ENCODE measurements around the gene NCR3LG1.

Gene NCR3LG1, protein sequence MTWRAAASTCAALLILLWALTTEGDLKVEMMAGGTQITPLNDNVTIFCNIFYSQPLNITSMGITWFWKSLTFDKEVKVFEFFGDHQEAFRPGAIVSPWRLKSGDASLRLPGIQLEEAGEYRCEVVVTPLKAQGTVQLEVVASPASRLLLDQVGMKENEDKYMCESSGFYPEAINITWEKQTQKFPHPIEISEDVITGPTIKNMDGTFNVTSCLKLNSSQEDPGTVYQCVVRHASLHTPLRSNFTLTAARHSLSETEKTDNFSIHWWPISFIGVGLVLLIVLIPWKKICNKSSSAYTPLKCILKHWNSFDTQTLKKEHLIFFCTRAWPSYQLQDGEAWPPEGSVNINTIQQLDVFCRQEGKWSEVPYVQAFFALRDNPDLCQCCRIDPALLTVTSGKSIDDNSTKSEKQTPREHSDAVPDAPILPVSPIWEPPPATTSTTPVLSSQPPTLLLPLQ

GRCh38 chr11:17351510-17352176, at the start of gene NCR3LG1:
Gene NCR3LG1 (plus strand): TSS chr11:17351800. CDS start chr11:17351970, 170 bp downstream.
- peak; percentile 28 to 33 for DNase-seq (ENCODE audit: low read depth in 2 of 2)

- DNase-seq (ENCODE audit: low read depth in 2 of 2), result no peak
These were observed 38.0 kb upstream of the NCR3LG1 start for GRCh38 chr11:17313349-17314231.

- DNase-seq (ENCODE audit: low read depth in 2 of 2), result no peak
These were observed 37.4 kb upstream of the NCR3LG1 start for GRCh38 chr11:17314232-17314547.

- DNase-seq (ENCODE audit: low read depth in 2 of 2), result no peak
These were observed 36.6 kb upstream of the NCR3LG1 start for GRCh38 chr11:17314904-17315426.

DNA sequence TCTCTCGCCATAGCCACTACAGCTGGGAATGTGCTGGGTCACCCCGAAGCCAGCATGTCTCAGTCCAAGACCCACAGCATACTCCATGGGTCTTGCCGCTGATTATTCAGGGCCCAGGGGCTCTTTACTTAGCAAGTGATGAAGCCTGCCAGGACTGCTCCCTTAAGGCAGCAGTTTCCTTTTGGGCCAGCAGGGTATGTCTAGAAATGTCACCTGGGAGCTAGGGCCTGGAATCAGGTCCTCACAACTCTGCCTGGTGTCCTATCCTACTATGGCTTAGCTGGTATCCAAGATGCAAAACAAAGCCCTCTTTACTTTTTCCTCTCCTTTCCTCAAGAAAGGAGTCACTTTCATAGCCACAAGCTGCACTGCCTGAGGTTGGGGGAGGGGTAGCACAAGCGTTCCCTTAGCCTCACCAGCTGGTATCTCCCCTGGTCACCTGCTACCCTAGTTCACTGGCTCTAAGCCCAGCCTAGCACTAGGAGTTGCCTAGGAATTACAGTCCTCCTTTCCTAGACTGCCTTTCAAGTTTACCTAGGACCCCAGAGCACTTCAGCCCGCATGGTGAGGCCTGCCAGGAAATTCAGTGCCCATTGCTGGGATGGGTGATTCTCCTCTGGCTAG, 22.6 kb upstream of the NCR3LG1 start:
- no peak for DNase-seq (ENCODE audit: low read depth in 2 of 2)

- no peak for DNase-seq (ENCODE audit: low read depth in 2 of 2)
These were observed 19.9 kb upstream of the NCR3LG1 start for GRCh38 chr11:17331669-17332068.

GRCh38 chr11:17333799-17334586, 17.6 kb upstream of the NCR3LG1 start:
- no peak for DNase-seq (ENCODE audit: low read depth in 2 of 2)

GRCh38 chr11:17343257-17343656, 8.3 kb upstream of the NCR3LG1 start:
- no peak for DNase-seq (ENCODE audit: low read depth in 2 of 2)

DNA sequence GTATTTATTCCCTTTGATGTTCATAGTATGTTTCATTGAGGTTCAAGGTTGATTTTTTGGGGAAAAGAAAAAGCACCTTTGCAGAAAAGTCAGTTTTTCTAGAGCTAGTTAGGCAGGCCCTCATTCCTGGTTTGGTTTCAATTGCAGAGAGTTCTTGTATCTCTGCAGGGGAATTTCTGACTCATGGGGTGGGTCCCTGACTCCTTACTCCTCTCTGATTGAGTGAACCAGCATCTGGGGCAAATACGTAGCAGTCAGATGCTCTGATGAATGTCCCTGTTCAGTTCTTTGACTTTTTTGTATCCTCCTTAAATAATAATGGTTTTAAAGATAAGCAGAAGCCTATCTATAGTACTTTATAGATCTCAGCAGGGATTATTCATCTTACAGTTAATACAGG, 7.7 kb upstream of the NCR3LG1 start:
- peak; percentile 17 to 35 for DNase-seq (ENCODE audit: low read depth in 2 of 2)

GRCh38 chr11:17347676-17348075, 3.9 kb upstream of the NCR3LG1 start:
- no peak for DNase-seq (ENCODE audit: low read depth in 2 of 2)

- no peak for DNase-seq (ENCODE audit: low read depth in 2 of 2)
These were observed 987 bp upstream of the NCR3LG1 start for GRCh38 chr11:17350455-17351171.

DNA sequence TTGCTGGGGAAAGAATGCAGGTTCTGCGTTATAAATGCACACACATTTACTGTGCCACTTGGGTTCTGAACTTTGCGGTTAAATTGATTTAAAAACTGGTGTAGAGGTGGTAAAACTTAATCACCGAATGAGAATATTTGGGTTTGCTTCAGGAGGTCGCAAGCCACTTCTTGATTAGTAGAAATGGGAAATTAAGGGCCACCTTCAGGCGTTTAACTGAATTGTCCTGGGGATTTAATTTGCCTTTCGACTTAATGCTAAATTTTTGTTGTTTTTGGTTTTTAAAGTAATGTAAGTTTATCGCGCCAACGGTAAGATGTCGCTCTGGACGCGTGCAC, 459 bp upstream of the NCR3LG1 start:
- no peak for DNase-seq (ENCODE audit: low read depth in 2 of 2)

GRCh38 chr11:17352950-17353820, 1.6 kb downstream of the NCR3LG1 start:
- DNase-seq (ENCODE audit: low read depth in 2 of 2), result peak; percentile 29 to 64

DNA sequence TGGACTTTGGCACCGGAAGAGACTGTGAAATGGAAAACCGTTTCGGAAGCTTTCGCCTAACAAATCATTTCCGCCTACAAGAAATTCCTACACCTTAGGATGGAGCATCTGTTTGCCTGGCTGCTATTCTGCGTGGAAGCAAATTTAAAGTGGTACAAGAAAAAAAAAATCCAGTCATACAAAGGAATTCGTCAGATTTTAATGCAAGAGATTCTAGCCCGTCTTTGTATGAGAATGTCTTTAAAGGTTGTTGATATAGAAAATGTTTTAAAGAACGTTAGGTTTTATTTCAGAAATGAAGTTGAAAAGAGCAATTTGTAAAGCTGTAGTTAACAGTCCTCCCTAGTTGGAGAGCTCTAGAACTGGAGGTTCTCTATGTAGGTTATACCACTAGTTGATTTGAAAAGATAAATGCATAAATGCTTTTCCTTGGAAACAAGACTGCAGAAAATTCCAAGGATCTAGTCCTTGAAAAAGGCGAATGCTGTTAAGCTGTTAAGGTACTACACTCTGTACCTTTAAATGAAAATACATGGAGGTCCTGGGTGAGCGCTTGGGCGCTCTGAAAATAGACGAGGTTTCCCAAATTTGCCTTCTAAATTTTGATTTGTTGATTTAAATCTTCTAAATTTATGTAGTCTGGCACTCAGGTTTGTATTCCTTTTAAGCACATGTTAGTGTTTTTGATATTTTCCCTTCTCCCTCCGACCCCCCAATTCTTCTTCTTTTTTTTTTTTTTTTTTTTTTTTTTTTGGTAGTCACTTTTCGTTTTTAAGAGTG, 2.4 kb downstream of the NCR3LG1 start:
- DNase-seq (ENCODE audit: low read depth in 2 of 2), result no peak

- peak; percentile 24 to 55 for DNase-seq (ENCODE audit: low read depth in 2 of 2)
These were observed 3.0 kb downstream of the NCR3LG1 start for GRCh38 chr11:17354601-17354991.

- DNase-seq (ENCODE audit: low read depth in 2 of 2), result no peak
These were observed 14.9 kb downstream of the NCR3LG1 start for GRCh38 chr11:17366495-17366894.

DNA sequence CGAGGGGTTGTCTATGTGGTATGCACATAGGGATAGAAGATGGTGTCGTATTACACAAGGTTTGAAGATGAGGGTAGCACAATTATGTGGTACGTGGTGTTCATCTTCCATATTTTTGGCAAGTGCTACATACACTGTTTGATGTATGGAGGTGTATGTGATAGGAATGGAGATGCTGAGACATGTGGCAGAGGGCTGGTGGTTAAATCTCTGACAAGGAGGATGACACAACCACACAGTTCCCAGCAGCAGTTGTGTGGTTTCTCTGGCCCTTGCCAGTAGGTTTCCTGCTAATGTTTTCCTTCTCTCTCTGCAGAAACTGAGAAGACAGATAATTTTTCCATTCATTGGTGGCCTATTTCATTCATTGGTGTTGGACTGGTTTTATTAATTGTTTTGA, 17.0 kb downstream of the NCR3LG1 start:
- no peak for DNase-seq (ENCODE audit: low read depth in 2 of 2)

- no peak for DNase-seq (ENCODE audit: low read depth in 2 of 2)
These were observed 17.5 kb downstream of the NCR3LG1 start for GRCh38 chr11:17369094-17369493.
